ENCODE measurements around the gene C3orf22. TPM values are rescaled to one million over a fixed set of nuclear protein-coding genes. Genes with fewer than 3 reads are reported as not detected.

C3orf22 gene
- polyA plus RNA-seq, 1 donor from 2014 or later: not detected

- Histone ChIP-seq H3K36me3 (ENCODE audit: insufficient read depth, low read length) (no peaks in the 10 kb centered on the region), H3K27ac (ENCODE audit: low read length) (no peak overlapping the region), H3K9ac (ENCODE audit: low read length) (peak overlapping the region; percentile 16), H3K79me2 (replicated peaks; ENCODE audit: insufficient read depth, low read length) (no peaks in the 10 kb centered on the region), H3F3A (ENCODE audit: insufficient read depth, low read length, poor library complexity, severe bottlenecking) (no peaks in the 10 kb centered on the region), H3K27me3 (ENCODE audit: insufficient read depth, low read depth, low read length) (peaks cover 26% of the 10 kb centered on the region), H3K4me2 (ENCODE audit: low read length) (no peak overlapping the region), H3K9me2 (ENCODE audit: insufficient read depth, low read length) (no peaks in the 10 kb centered on the region), H4K20me1 (ENCODE audit: insufficient read depth) (no peaks in the 10 kb centered on the region), H2AFZ (ENCODE audit: low read depth, low read length) (no peak overlapping the region), H3K4me3 (ENCODE audit: low read length) (peak overlapping the region; percentile 65), H3K9me3 (ENCODE audit: low read length) (no peaks in the 10 kb centered on the region)
- TF ChIP-seq CTCF (IDR thresholded peaks at IDR 0.05; ENCODE audit: poor library complexity, severe bottlenecking): peak; percentile 27
- no peak for TF ChIP-seq POLR2AphosphoS5 (IDR thresholded peaks at IDR 0.05)
Observed at GRCh38 chr3:126524429-126524988, 34.2 kb downstream of the C3orf22 start.

DNA sequence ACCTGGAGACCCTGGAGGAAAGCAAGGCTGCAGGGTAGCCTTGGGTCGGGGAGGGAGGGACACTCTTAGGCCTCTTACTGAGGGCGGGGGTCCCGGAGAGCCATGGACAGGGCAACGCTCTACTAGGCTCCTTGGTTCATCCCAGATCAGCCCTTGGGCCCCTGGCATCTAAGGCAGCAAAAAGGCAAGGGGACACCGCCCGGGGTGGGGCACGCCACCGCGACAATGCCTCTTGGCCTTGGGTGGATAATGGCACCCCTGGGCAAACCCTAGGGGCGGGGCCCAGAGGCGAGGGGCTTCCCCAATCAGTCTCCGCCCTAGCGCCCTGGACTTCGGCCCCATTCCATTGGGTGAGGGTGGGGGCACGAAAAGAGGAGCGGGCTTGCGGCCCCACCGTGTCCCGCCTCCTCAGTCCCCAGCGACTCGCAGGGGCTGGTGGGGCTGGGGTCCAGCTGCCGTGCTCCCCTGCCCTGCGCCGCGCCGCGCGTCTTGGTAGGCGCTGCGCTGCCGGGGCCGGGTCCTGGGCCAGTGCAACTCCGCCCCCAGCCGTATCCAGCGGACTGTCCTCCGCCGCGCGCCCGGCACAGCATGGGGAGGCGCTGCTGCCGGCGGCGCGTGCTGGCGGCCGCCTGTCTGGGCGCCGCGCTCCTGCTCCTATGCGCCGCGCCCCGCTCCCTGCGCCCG, 34.8 kb downstream of the C3orf22 start, which contains the start of gene CHST13:
Gene CHST13, plus strand, starts transcription at position 411 of the 684 bp plus-strand sequence. Its CDS starts 178 bp downstream, at position 589.
- H4K20me1 ChIP-seq (ENCODE audit: insufficient read depth): no peaks in the 10 kb centered on the region
- TF ChIP-seq MXI1 (conservative IDR thresholded peaks at IDR 0.05; ENCODE audit: poor library complexity, severe bottlenecking) (peak; percentile 57), REST (IDR thresholded peaks at IDR 0.05; ENCODE audit: borderline replicate concordance) (no peak), CTCF (IDR thresholded peaks at IDR 0.05; ENCODE audit: poor library complexity, severe bottlenecking) (peak; percentile 56), SMC3 (conservative IDR thresholded peaks at IDR 0.05; ENCODE audit: poor library complexity) (peak; percentile 22)
- H3K27me3 ChIP-seq (ENCODE audit: insufficient read depth, low read depth, low read length): peaks cover 26% of the 10 kb centered on the region
- H3K4me2 ChIP-seq (ENCODE audit: low read length): peak within 1 kb of the TSS; percentile 44
- H3K79me2 ChIP-seq (replicated peaks; ENCODE audit: insufficient read depth, low read length): no peaks in the 10 kb centered on the region
- no peak within 1 kb of the TSS for H2AFZ ChIP-seq (ENCODE audit: low read depth, low read length)
- no peaks in the 10 kb centered on the region for H3K36me3 ChIP-seq (ENCODE audit: insufficient read depth, low read length)
- H3K27ac ChIP-seq (ENCODE audit: low read length): no peak within 1 kb of the TSS
- peak within 1 kb of the TSS; percentile 65 for H3K4me3 ChIP-seq (ENCODE audit: low read length)
- no peaks in the 10 kb centered on the region for H3K9me2 ChIP-seq (ENCODE audit: insufficient read depth, low read length)
- peak within 1 kb of the TSS; percentile 16 for H3K9ac ChIP-seq (ENCODE audit: low read length)
- H3F3A ChIP-seq (ENCODE audit: insufficient read depth, low read length, poor library complexity, severe bottlenecking): no peaks in the 10 kb centered on the region
- H3K9me3 ChIP-seq (ENCODE audit: low read length): no peaks in the 10 kb centered on the region

All from neural cell (in vitro differentiated cells).